GM12872 (cell line): ENCODE data around the gene IFNGR2.

Experiments used
- CTCF ChIP-seq: IDR thresholded peaks from 3 replicates; pipeline ENCODE4 v1.5.1; 2011; ENCODE audit warnings: low read depth, mild to moderate bottlenecking, low read length, moderate library complexity; ENCODE audit not compliant: insufficient read depth

Gene IFNGR2

GRCh38 chr21:33362044-33362555, 41.1 kb upstream of the IFNGR2 start:
- no peak for TF ChIP-seq CTCF

GRCh38 chr21:33364830-33365229, 38.4 kb upstream of the IFNGR2 start:
- TF ChIP-seq CTCF, result no peak

- TF ChIP-seq CTCF, result no peak
Measured at GRCh38 chr21:33367309-33367973, 35.8 kb upstream of the IFNGR2 start.

GRCh38 chr21:33368124-33368523, 35.1 kb upstream of the IFNGR2 start:
- no peak for TF ChIP-seq CTCF

GRCh38 chr21:33368576-33368975, 34.6 kb upstream of the IFNGR2 start:
- no peak for TF ChIP-seq CTCF

- TF ChIP-seq CTCF, result no peak
Measured at GRCh38 chr21:33369586-33369985, 33.6 kb upstream of the IFNGR2 start.

- TF ChIP-seq CTCF, result no peak
Measured at GRCh38 chr21:33370305-33370704, 32.9 kb upstream of the IFNGR2 start.
